ENCODE results near the gene HOXC9.

HOXC9 gene

GRCh38 chr12:54008260-54008552 is 8.2 kb downstream of the HOXC9 start:
- TF ChIP-seq CTCF (IDR thresholded peaks at IDR 0.05; ENCODE audit: low read depth, low read length) = no peak
- DNase-seq (ENCODE audit: low read depth in 2 of 2) = no peak
- H3K4me3 ChIP-seq (replicated peaks in 1 of 2; ENCODE audit: low read depth in 2 of 2, low read length in 2 of 2) = no peak overlapping the region

GRCh38 chr12:54009171-54010052 is 9.5 kb downstream of the HOXC9 start:
- no peak for TF ChIP-seq CTCF (IDR thresholded peaks at IDR 0.05; ENCODE audit: low read depth, low read length)
- DNase-seq (ENCODE audit: low read depth in 2 of 2) = no peak
- H3K4me3 ChIP-seq (replicated peaks in 1 of 2; ENCODE audit: low read depth in 2 of 2, low read length in 2 of 2) = no peak overlapping the region

GRCh38 chr12:54010053-54010971 is 10.4 kb downstream of the HOXC9 start:
- no peak for TF ChIP-seq CTCF (IDR thresholded peaks at IDR 0.05; ENCODE audit: low read depth, low read length)
- H3K4me3 ChIP-seq (replicated peaks in 1 of 2; ENCODE audit: low read depth in 2 of 2, low read length in 2 of 2) = no peak overlapping the region
- DNase-seq (ENCODE audit: low read depth in 2 of 2) = no peak

- no peak overlapping the region for H3K4me3 ChIP-seq (replicated peaks in 1 of 2; ENCODE audit: low read depth in 2 of 2, low read length in 2 of 2)
- DNase-seq (ENCODE audit: low read depth in 2 of 2) = no peak
- no peak for TF ChIP-seq CTCF (IDR thresholded peaks at IDR 0.05; ENCODE audit: low read depth, low read length)
Observed at GRCh38 chr12:54010972-54011664, 11.2 kb downstream of the HOXC9 start.

- no peak overlapping the region for H3K4me3 ChIP-seq (replicated peaks in 1 of 2; ENCODE audit: low read depth in 2 of 2, low read length in 2 of 2)
- TF ChIP-seq CTCF (IDR thresholded peaks at IDR 0.05; ENCODE audit: low read depth, low read length) = no peak
- no peak for DNase-seq (ENCODE audit: low read depth in 2 of 2)
Observed at GRCh38 chr12:54011665-54012532, 11.9 kb downstream of the HOXC9 start.
